NCI-H1048 (cell line): ENCODE results near the gene SLC49A3.
"Not testable (repeated sequence)": the region's sequence is repeated elsewhere in the genome, so short reads cannot be mapped to it uniquely, and the experiment has no call there.

Experiments used
- DNase-seq: peaks from one replicate; lab custom pipeline; 2025; lab: John Stamatoyannopoulos, UW

The SLC49A3 gene

DNA sequence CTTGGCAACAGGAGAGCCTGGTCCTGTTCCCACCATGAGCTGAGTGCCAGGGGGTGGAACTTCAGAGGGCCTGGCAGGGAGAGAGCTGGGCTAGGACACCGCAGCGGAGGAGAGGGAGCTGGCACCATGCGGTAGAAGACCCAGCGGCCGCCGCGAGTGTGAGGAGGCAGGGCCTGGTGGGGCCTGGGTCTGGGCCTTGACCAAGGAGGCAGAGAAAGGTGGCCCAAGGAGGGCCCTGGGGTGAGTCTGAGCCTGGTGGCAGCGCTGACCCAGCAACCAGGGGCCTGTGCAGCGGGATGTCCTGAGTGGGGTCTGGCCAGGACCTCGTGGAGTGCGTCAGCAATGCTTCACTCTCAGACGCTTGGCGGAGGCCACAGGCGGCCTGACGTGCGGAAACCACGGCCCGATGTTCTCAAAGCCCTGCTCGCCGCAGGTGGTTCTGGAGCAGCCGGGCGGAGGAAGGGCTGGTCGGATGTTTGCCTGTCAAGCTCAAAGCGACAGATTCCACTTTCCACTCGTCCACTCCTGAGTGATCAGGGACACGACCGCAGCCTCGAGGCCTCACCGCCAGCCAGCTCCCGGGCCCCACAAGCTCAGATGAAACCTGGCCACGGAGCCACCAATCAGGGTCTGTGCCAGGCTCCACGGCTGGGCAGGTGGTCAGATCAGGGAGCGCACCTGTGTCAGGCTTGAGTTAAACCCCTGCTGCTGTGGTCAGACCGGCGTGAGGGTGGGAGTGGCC is 35.7 kb downstream of the SLC49A3 start:
- DNase-seq, result no peak

DNA sequence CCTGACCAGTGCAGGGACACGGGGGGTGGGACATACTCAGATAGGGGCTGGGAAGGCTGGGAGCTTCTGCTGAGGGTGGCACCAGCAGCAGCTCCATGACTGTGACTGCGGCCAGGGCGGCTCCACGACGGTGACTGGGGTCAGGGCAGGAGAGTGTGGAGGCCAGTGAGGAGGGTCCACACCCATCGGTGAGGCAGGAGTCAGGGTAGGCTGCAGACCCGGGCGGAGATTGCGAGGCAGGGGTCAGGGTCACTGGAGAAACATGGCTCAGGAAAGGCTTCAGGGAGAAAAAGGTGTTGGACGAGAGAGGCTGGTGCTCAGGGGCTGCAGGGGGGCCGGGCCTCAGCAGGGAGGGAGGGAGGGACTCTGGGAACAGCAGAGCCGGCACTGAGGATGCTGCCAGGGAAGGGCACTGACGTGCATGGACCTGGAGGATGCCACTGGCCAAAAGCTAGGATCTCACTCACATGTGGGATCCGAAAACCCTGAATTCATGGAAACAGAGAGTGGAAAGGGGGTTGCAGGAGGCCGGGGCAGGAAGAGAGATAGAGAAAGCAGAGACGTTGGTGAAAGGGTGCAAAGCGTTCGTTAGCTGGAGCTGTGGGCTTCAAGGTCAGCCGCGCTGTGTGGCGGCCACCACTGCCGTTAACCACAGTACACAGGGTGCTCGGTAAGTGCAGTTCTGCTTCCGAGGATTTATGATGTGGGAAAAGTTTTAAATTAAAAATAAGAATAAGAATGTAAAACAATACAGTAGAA is 36.9 kb downstream of the SLC49A3 start:
- DNase-seq, result no peak

DNA sequence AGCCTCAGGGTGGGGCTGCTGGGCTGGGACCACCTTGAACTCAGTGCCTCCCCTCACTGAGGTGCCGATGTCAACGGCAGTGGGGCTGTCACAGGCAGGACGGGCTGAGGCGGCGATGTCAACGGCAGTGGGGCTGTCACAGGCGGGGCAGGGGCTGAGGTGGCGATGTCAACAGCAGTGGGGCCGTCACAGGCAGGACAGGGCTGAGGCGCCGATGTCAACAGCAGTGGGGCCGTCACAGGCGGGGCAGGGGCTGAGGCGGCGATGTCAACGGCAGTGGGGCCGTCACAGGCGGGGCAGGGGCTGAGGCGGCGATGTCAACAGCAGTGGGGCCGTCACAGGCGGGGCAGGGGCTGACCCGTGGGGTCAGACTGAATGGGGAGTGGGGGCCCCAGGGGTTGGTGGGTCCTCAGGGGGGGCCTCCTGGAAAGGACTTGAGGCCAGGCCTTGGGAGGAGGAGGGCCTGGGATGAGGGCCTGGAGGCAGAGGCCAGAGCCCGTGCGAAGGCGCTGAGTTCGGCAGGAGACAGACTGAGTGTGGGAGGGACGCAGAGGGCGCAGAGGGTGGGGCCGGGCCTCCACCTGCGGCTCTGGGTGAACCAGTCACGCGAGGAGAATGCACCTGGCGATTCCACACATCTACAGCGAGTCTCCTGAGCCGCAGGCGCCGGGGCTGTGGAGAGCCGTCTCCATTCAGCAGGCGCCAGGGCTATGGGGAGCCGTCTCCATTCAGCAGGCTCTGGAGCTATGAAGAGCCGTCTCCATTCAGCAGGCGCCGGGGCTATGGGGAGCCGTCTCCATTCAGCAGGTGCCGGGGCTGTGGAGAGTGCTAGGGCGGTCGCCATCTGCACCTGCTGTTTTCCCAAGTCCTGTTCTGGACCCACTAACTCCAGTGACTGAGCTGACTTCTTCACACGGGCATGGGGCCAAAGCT is 37.7 kb downstream of the SLC49A3 start:
- no peak for DNase-seq

DNA sequence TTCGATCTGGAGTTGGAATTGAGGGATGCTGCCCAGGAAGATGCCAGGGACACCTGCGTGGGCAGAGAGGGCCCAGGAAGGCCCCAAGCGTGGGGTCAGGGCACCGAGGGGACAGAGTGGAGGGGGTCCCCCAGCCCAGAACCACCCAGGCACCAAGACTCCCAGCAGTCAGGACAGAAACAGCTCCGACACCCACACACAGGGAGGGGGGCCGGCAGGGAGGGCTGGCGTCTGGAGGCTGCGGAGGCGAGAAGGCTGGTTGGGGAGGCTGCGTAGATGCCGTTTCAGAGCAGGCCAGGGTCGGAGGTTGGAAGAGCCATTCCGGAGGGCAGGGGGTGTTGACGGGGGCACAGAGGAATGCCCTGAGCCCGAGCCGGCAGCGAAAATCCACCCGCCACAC is 38.5 kb downstream of the SLC49A3 start:
- DNase-seq, result no peak

DNA sequence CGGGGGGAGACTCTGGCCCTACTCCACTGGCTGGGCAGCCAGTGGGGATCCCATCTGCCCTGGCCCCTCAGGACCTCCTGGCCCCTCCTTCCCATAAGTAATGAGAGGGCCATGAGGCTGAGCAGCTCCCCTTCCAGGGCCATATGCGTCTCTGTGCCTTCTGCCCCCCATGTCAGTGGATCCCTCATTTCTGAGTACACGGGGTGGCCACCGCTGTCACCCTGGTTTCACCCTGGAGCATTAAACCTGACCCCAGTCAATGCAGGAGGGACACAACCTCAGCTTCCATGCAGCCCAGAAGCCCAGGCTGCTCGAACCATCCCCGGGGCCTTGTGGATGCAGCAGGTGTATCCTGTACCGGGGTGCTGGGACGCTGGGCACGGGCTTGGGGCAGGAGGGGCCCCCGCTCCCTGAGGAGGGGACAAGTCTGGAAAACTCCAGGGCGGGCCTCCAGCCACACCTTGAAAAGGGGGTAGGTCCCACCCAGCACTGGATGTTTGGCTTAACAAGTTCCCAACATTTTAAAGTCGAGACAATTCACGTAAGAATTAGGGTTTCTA is 39.1 kb downstream of the SLC49A3 start:
- DNase-seq, result no peak

DNA sequence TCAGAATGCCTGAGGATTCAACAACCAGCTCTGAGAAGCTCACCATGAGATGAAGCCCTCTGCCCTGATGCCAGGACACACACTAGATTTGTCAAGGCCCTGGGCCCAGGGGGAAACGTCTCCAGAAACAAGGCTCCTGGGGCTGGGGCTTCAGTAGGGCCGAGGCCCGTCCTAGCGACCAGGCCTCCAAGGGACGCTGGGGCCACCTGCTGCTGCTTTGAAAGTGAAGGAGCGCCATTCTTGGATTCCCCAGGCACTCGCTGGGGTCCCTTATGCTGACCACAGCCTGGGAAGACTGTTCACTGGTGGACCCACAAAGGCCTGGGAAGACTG is 39.7 kb downstream of the SLC49A3 start:
- DNase-seq, result no peak

DNA sequence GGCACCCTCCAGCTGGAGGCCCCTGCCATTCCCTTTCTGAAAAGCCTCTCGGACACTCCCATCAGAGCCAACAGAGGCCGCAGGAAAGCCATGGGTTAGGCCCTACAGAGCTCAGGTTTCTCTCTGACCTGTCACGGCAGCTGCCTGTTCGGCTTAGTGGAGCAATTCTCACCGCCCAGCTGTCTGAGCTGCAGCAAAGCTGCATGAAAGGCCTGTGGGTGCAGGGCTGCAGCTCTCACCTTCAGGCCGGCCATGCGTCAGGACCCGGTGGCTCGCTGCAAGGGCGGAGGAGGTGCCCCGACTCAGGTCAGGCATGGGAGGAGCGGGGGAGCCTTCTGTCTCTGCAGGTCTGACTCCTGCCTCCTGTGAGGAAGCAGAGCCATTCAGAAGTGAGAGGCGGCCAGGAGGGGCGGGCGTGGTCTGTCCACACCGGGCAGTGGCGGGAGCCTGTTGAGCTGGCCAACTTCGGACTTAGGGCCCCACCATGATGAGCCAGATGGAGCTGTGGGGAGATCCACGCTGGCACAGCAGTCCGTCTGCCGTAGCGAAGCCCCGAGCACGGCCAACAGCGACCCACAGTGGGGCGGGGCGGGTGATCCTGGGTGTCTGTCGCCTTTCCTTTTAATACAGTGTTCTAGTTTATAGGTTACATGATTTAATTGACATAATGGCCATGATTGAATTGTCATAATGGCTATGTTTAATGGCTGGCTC is 40.2 kb downstream of the SLC49A3 start:
- DNase-seq, result no peak

DNA sequence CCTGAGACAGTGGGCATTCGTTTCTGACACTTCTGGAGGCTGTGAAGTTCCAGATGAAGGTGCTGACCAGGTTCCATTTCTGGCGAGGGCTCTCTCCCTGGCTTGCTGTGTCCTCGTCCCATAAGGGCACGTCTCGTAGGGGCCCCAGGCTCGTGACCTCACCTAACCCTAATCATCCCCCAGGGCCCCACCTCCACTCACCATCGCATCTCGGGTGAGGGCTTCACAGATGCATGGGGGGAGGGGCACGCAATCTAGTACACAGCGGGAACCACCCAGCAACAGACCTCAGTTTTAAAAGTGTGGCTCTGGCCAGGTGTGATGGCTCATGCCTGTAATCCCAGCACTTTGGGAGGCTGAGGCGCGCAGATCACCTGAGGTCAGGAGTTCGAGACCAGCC is 41.5 kb downstream of the SLC49A3 start:
- DNase-seq, result no peak

DNA sequence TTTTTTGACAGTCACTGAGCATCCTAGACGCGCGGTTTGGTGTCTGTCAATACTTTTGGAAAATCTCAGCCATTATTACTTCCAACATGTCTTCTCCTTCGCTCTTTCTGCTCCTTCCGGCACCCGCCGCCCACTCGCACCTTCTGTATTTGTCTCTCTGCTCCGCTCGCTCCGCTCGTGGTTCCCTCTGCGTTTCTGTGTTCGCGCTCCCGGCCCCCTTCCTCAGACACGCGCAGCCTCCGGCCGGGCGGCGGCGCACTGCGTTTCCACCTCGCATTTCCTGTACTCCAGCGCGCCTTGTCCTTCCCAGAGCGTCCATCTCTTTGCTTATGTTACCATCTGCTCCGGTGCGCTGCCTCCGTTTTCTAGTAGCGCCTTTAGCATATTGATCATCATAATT is 42.5 kb downstream of the SLC49A3 start:
- DNase-seq, result no peak

DNA sequence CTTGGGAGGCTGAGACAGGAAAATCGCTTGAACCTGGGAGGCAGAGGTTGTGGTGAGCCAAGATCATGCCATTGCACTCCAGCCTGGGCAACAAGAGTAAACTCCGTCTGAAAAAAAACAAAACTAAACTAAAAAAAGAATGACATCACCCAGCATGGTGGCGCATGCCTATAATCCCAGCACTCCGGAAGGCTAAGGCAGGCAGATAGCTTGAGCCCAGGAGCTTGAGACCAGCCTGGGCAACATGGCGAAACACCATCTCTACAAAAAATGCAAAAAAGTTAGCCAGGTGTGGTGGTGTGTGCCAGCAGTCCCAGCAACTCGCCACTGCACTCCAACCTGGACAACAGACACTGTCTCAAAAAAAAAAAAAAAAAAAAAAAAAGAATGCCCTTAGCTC is 46.6 kb downstream of the SLC49A3 start:
- not testable (repeated sequence) for DNase-seq

DNA sequence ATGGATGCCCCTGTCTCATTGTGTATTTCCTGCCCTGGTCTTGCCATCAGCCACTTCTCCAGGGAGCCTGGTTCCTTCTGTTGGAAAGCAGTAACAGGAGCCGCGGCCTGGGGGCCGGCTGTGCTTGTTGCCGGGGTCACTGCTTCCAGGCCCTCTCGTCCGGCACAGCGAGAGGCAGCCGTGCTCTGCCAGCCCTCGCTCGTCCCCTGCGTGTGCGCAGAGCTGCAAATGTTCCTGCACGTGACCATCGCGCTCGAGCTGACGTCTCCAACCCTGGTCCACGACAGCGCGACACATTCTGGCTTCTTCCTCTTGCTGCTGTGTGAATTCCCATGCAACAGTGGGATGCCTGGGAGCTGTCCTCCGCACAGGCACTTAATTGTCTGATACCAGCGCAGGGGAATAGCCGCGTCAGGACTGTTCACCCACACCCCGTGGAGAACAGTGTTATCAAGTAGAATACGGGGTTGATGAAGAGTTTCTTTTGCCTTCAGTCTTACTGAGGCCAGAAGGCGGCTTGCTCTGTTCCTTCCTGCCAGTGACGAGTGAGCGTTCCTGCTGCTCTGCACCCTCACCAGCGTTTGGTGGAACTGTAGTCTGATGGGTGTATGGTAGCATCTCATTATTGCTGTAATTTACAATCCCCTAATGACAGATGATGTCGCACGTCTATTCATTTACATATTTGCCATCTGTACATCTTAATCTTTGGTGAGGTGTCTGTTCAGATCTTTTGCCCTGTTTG is 51.2 kb downstream of the SLC49A3 start:
- DNase-seq, result no peak

DNA sequence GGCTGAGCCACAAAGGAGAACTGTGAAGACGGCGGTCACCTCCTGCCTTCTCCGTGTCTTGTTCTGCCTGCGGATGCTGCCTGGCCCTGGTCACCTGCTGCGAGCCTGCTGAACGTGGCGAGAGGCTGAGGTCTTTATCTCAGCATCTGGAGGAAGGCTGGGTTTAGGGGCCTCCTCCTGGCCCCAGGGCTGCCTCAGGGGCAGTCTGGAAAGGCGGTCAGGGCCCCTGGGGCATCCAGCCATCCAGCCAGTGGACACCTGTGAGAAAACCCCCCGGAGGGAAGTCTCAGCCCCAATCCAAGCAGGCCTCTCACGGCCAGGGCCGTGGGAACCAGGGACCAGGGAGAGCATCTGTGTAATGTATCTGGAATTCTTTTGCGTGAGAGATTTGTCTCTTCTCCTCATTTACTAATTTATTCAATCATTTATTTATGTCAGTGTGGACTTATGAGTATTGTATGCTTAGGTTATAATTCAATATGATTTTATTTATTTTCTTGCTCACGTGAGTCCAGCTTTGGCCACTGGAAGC is 52.3 kb downstream of the SLC49A3 start:
- no peak for DNase-seq

DNA sequence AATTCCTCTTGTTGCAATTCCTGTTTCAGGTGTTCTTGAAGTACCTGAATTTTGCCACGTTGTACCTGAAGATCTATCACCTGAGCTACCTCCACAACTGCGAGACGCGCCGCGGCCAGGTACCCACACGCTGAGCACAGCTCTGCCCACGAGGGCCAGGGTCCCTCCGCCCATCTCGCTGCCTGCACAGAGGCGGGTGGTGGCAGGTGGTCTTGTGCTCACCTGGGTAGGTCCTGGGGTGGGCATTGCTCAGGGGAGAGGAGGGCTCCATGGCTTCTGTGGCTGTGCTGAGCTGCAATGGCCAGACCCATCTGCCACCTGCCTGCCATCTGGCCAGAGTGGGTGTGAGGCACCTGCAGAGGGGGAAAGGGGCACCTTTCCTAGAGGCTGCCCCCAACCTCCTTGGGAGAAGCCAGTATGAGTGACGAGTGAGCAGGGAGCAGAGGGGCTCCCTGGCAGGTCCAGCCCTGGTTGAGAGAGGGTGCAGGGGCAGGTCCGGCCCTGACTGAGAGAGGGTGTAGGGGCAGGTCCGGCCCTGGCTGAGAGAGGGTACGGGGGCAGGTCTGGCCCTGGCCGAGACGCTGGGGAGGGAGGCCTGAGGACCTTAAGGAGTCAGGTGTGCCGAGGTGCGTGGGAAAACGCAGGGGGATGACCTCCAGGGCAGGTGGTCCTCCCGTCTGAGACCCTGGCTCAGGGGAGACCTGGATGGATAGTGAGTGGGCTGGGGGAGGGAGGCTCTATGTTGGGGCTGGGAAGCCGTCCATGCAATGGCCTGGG is 52.9 kb downstream of the SLC49A3 start:
- no peak for DNase-seq

DNA sequence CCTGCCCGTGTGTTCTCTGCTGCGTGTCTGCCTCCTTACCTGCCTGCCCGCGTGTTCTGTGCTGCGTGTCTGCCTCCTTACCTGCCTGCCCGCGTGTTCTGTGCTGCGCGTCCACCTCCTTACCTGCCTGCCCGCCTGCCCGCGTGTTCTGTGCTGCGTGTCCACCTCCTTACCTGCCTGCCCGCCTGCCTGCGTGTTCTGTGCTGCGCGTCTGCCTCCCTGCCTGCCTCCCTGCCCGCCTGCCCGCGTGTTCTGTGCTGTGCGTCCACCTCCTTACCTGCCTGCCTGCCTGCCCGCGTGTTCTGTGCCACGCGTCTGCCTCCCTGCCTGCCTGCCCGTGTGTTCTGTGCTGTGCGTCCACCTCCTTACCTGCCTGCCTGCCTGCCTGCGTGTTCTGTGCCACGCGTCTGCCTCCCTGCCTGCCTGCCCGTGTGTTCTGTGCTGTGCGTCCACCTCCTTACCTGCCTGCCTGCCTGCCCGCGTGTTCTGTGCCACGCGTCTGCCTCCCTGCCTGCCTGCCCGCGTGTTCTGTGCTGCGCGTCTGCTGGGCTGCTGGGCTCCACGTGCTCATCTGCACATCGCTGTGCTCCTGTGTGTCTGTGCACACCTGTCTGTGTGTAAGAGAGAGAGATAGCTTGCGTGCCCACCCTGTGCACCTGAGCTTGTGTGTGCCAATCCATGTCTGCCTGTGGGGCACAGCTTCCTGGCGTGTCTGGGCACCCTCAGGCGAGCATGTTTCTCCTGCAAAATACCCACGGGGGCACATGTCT is 53.7 kb downstream of the SLC49A3 start:
- DNase-seq, result not testable (repeated sequence)

DNA sequence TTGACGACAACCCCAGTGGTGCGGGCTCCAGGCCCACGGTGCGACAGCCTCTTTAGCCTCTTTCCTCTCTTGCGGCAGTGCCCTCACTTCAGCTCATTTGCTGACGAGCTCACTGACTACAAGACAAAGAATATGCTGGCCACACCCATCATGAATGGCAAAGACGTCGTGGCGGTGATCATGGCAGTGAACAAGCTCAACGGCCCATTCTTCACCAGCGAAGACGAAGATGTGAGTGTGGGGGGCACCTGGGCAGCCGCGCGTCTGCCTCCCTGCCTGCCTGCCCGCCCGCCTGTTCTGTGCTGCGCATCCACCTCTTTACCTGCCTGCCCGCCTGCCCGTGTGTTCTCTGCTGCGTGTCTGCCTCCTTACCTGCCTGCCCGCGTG is 54.4 kb downstream of the SLC49A3 start:
- no peak for DNase-seq

DNA sequence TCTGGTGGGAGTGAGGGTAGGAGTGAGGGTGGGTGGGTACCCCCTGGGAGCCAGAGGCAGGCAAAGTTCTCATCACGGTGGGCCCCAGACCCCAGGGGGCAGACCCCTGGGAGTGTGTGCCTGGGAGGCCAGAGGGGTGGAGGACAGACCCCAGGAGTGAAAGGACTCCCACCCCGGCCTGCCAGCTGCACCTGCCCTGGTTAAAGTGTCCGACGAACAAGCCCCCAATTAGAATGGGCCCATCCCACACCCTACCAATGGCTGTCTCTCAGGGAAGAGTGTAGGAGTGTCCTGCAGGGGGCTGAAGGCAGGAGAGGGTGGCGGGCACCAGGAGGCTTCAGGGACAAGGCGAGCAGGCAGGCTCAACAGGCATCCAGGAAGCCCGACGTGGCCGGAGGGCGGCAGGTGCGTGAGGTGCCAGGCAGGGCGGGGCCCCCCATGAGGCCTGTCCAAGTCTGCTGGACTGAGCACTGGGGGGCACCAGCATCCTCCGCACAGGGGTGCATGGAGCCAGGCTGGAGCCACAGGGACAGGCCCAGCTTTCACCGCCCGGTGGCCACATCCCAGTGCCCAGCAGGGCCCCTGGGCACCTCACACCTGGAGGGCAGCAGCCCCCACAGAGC is 54.9 kb downstream of the SLC49A3 start:
- DNase-seq, result no peak

DNA sequence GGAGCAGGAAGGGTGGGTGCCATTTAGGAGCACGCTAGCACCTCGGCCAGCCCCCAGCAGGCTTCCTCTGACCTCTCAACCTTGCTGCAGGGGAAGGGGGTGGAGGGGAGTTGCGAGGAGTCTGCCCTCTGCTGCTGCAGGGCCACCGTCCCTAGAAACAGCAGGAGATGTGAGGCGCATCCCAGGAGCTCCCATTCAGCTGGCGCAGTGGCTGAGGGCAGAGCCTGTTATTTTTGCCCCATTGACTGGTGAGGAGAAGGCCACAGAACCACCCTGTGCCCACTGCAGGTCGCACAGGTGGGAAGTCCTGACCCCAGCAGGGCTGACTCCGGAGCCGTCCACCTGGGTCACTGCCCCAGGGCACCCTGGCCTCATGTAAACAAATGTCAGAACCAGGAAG is 55.5 kb downstream of the SLC49A3 start:
- DNase-seq, result no peak

DNA sequence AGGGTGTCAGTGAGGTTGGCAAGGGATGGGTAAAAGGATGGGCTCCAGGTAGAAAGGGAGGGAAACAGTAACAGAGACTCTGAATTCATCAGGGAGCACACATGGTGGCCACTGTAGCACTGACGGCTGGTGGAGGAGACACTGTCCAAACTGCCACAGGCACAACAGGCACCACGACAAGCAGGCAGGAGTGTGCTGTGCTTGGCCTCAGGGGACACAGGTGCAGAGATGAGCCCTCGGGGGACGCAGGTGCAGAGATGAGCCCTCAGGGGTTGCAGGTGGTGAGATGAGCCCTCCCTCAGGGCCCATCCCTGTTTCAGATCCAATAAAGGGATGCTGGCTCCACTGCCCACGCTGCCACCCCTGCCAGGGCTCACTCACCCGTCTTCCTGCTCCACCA is 56.0 kb downstream of the SLC49A3 start:
- no peak for DNase-seq
